CD4-positive, alpha-beta T cell treated with Interleukin-15 for 1 hour (primary cell): ENCODE measurements around the gene TLR9.

Experiments used
- DNase-seq: peaks from one replicate; pipeline ENCODE4 v3.0.0-alpha.2; 2020

The TLR9 gene

DNA sequence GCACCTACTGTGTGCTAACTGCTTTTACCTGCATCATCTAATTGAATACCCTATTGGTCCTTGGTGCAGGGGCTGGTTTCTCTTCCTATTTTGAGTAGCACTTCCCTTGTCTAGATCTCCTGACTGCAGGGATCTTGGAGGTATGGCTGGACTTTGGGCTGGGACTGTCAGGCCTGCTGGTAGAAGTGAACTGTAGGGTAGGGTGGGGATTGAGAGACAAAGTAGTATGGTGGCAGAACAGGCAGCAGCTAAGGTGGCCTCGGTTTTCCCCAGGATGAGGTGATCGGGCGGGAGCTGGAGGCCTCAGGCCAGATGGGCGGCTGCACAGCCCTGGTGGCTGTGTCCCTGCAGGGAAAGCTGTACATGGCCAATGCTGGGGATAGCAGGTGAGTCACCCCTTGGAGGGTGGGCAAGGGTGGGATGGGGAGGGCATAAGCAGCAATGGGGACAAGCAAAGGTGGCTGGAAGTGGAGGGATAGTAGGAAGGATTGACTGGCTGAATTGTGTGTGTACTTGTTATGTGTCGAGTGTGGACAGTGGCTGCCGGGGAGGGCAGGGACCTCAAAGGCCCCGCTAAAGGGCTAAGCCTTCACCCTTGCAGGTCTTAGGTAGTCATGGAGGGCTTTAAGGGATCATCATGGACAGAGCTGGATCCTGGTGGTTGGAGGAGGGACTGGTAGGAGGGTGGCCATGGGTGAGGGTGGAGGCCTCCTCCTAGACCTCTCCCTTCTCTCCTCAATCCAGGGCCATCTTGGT lies 22.1 kb upstream of the TLR9 start:
- no peak for DNase-seq

DNA sequence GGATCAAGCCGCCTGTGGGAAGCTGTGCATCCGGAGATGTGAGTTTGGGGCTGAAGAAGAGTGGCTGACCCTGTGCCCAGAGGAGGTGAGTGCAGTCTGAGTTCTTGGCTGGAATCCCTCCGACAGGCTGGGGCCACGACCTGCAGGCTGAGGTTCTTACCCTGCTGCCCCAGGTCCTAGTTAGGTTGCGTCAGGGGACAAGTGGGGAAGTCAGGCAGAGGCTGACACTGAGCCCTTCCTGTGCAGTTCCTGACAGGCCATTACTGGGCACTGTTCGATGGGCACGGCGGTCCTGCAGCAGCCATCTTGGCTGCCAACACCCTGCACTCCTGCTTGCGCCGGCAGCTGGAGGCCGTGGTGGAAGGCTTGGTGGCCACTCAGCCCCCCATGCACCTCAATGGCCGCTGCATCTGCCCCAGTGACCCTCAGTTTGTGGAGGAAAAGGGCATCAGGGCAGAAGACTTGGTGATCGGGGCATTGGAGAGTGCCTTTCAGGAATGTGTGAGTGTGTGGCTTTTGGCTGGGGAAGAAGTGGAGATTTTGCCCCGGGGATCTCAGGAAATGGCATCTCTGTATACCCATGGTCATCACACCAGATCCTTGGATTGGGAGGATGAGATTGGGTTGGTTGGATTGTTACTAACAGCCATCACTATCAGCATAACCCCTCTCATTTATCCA lies 21.4 kb upstream of the TLR9 start:
- DNase-seq: peak; percentile 45

DNA sequence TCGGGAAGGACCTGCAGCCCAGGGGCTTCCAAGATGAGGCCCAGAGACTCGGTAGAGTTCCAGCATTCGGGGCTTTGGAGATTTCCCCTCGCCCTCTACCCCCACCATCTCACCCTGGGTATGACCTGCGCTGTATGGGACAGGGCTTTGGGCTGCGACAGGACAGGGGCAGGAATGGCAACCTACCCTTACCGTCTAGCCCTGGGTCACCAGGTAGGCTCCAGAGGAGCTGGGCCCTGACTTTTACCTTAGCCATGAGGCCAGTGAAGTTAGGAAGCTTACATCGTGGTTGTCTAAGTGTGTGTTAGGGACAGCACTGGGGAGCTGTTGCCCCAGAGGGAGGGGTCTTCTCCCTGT lies 20.8 kb upstream of the TLR9 start:
- no peak for DNase-seq

DNA sequence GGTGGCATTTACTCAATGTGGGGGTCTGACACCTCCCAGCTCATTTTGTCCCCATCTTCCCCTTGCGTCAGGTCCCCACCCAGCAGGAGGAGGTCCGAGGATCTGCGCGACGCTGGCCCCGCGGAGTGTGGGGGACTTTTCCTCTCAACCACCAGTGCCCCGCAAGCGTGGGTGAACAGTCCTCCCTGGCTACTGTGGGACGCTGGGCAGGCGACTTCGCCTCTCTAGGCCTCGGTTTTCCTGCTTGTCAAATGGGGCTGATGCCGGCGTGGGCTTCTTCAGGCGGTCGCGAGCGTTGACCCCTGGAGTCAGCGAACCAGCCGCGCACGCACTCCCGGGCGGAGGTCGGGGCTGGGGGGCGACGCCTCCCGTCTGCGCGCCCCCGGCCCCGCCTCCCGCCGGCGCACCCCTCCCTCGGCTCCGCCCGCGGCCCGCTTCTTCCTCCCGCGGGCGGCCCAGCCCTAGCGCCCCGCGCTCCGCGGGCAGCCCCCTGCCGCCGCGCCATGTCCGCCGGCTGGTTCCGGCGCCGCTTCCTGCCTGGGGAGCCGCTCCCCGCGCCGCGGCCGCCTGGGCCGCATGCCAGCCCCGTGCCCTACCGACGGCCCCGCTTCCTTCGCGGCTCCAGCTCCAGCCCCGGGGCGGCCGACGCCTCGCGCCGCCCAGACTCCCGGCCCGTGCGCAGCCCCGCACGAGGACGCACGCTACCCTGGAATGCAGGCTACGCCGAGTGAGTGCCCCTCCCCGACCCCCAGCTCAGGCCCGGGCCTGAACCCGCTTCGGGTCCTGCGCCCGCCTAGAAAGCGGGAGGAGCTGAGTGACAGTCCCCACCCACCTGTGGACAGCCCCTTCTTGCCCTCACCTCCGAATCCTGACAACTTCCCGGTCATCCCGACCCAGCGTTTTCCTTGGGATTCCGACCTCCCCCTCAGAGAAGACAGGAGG lies 20.1 kb upstream of the TLR9 start, which contains the start of gene PPM1M:
Gene PPM1M, plus strand, starts transcription at position 438 of the 942 bp plus-strand sequence. Its CDS starts 66 bp downstream, at position 504.
- peak; percentile 65 for DNase-seq

DNA sequence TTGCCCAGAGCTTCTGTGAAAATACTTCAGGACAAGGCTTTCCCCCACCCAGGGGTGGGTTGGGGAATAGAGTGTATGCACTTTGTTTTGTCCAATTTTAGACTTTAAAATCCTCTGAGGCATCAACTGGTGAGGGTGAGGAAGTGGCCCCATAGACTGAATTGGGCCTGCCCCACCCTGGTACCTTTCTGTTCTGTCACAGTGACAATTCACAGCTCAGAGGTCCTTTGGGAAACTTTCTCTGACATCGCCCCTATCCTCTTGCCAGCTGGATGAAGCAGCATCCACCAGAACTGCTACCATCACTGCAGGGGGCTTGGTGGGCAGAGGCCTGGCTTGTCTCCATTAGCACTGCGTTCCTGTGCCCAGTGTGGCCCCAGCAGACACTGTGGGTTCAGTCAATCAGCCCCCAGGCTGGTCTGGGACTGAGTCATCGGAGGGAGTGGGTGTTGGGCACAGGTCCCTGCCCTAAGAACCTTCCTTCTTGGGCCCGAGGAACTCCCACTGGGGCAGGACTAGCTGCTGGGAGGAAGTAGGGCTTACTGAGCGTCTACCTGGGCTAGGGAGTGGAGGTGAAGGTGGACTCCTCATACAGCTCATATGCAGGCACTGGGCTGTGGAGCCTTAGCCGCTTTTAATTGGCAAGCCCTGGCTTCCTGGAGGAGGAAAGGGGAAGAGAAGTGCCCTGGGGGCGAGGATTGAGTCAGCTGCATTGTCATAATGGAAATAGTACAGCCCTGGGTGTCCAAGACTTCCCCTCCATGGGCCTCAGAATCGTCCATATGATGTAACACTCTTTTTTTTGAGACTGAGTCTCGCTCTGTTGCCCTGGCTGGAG lies 18.6 kb upstream of the TLR9 start:
- peak; percentile 67 for DNase-seq

DNA sequence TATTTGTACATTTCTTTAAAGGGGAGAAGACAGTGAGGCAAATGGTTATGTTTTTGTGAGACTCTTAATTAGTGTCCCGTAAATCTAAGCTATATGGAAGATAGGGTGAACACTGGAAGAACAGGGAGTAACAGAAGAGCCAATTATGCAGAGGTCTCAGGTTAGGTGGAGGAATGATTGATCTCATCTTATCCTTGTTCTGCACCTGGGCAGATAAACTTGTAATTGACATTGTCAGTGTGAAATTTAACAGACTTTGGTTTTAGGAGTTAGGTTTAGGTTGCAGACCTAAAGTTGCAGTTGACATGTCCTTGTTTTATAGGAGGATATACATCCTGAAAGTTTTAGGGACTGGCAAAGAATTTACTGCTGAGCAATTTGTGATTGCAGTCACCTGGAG lies 16.6 kb upstream of the TLR9 start:
- no peak for DNase-seq

DNA sequence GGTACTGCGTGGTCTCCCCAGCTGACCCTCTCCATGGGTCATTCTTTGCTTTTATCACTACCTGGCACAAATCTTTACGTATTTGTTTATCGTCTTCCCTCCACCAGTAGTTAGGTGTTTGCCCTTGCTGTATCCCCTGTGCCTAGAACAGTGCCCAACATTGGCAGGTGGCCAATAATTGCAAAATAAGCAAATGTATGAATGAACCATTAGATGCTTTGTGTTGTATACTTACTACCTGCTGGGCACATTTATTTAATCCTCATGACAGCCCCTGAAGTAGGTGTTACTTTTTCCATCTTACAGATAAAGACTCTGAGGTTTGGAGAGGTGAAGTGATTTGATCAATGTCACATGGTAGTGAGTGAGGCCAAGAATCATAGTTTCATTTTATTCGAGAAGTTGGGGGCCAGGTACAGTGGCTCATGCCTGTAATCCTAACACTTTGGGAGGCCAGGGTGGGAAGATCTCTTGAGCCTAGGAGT lies 15.5 kb upstream of the TLR9 start:
- DNase-seq: peak; percentile 1

DNA sequence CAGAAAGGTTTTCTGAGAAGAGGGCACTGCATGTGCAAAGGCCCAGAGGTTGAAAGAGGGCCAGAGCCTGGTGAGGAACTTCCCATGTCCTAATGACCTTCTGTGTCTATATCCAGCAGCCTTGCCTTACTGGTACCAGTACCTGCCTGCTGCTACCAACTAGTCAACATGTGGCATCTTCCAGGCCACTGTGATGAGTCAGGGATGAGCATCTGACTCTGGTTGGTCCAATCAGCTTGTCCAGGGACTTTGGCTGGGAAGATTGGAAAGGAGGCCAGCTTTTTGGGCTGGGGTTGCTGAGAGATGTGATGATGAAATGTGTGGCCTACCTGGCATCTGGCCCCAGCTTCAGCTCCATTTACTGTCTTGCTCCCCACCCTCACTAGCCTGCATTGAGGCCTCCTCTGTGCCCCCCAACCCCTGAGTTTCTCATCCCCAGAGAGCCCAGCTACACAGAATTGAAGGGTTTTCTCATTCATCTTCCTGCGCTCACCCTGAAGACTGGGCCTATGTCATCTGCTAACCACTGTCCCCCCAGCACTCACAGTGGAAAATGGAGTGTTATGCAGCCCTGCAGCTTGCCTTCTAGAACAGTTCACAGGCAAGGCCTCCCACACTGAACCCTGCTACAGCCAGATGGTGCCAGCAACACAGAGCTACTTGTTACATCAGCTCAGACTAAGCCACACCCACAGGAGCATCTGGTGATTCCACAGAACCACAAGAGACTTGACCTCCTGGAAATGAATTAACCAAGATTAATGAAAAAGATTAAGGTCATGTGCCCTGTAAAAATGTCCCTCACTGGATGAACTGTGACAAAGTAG lies 14.8 kb upstream of the TLR9 start:
- DNase-seq: peak; percentile 74

DNA sequence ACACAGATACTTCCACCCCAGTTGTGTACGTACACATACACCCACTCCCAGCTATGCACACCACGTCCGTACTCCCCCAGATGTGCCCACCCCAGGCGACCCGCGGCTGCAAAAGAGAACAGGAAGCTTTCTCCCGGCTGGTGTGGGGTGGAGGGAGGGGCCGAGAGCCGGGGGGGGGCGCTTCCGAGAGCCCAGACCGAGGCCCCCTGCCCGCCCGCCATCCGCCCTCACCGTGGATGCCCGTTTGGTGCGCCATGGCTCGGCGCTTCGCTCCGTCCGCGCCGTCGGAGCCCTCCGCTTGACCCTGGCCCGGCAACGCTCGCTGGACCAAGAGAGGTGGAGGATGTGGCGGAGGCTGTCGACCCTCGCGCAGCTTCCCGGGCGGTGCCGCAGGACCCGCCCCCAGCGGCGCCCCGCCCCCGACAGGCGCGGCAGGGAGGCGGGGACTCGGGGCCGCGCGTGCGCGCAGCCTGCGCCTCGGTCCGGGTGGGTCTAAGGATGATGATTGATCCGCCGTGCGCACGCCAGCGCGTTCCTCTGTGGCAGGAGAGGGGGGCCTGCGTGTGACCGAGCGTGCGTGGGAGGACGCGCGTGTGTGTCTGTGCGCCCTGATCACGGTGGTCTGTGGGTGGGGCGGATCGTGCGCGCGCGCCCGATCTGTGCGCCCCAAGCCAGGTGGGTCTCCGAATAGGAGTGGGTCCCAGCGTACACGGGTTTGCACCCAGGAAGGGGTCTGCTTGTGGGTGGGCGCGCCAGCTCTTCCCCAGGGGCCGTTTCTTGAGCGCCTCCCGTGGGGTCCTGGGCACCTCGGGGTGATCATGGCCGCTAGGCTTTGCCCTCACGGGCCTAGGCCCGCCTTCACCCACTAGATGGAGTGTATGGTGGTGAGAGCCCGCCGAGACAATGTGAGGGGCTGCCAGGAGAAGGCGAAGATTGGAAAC lies 13.6 kb upstream of the TLR9 start, which contains the start of gene TWF2:
Gene TWF2, minus strand, starts transcription at position 398 of the 941 bp plus-strand sequence. Its CDS starts 142 bp downstream, at position 256.
- peak; percentile 85 for DNase-seq

DNA sequence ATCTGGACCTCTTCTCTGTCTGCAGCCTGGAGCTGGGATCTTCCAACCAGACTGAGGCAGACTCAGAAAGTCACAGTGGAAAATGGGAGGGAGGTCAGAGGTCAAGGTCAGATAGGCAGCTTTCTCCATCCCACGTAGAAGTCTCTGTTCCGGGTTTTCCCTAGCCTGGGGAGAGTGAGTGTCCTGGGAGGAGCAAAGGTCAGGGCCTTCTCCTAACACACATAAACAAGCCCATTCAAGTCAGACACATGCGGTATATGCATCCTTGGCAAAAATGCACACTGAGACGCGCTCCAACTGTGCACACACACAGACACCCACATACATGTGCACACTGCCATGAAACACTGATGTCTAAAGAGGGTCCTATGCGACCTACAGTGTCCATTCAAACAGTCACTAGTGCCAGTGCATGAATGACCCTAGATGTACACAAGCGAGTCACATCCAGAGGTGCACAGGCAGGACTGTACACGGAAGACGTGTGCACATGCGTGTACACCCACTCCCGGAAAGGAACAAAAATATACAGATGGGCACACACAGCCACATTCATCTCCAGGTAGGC lies 12.8 kb upstream of the TLR9 start:
- peak; percentile 15 for DNase-seq

DNA sequence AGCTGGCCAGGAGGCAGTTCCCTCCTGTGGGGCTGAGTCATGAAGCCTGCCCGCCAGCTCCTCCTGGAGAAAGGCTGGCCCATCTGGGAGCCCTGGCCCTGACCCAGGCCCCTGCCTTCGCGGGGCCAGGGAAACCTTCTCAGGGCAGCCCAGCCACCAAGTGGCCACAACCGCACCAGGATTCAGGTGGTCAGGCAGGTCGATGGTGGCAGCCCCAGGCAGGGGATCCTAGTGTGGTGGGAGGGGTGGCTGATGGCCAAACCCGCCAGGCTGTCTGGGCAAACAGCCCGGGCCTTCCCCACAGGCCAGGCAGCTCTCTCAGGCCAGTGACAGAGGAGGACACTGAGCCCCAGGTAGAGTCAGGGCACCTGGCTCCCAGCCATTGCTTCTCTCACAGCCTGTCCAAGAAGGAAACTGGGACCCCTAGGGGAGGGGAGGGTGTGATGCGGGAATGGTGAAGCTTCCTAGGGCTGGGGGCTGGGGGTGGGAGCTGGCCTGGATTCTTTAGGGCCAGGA lies 12.3 kb upstream of the TLR9 start:
- peak; percentile 67 for DNase-seq

DNA sequence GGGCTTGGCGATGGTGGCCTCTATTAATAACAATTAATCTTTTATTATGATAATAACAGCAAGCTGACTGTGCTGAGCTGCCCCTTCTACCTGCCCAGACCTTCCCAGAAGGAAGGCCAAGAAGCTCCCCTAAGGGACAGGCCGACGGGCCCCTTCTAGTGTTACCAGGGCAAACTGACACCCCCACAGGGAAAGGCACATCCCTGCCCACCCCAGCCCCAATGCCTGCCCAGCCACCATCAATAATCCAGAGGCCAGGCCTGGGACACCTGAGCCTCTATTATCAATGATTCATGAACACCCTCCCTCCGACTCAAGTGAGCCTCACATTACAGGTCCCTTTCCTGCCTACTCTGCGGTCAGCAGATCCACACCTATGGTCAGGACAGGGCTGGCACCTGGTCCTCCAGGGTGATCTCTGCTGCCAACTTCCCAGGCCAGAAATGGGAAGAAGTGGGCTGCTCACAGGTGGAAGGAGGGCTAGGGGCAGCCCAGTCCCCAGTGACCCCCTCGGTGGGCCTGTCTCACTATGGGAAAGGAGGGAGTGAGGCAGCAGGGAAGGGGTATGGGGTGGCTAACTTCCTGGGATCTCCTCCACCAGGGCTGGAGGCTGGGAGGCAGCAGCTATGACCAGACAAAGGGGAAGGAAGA lies 11.7 kb upstream of the TLR9 start:
- DNase-seq: peak; percentile 10

DNA sequence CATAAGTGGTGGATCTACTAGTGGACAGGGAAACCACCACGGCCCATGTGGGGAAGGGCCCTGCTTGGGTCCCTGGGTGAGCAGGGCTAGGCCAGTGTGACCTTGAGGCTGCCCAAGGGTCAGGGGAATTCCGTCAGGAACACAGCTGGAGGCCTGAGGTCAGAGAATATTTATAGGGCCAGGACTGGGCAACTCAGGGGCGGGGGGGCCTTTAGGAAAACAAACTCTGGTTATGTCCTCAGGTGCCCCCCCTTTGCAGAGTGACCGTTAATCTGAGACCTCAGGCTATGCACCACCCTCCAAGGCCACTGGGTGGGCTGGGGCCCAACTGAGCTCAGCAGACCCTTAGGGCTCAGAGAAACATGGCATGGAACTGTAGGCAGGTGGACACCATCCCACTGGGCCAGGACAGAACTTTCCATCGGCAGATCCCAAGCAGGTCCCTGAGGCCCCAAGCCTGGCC lies 11.0 kb upstream of the TLR9 start:
- no peak for DNase-seq

DNA sequence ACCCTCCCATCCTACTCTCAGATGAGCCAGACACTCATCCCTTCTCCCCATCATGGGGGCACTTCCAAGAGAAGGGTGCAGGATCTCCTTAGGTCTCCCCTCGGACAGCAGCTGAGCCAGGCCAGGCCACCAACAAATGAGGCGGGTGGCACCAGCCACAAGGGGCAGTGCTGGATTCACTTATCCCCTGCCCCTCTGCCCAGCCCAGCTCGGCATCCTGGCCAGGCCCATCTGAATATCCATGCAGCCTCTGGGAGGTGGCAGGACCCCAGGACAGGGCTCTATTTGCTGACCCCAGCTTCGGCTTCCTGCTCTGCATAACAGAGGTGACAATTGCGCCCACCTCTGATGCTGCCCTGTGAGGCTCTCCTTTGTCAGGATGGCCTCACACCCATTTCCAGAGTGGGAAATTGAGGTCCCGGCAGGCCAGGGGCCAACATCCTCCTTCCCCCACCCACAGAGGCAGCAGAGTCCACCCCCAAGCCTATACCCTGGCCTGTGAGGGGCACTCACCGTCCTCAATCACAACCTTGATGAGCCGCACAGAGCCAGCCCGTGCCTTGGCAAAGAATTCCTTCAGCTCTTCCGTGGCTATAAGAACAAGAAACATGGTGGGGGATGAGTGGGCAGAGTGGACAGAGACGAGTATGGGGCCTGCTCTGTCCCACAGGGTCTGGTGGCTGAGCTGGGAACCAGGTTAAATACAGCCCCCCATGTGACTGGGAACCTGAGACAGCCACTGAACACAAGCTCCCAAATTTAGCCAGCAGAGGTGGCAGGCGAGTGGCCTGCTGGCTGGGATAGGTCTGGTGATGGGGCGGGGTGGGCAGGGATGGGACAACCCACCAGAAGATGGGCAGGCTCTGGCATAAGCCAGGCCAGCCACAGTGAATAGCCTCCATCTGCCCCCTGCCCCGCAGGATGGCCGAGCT lies 9.3 kb upstream of the TLR9 start:
- no peak for DNase-seq

DNA sequence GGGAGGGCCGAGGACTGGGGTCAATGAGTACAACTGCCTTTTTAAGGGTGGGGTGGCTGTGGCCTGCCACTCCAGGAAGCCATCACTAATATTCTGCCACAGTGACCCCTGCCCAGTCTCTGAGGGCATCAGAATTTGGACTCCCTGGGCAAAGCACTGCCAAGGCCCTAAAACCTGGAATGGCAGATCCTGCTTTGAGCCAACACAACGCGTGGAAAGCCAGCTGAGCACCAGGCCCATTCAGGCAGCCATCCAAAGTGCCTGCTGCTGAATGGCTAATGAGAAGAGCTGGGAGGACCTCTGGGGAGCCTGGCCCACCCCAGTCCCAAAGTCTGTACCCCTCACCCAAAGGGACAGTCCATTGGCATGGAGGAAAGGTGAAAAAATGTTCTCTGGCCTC lies 8.5 kb upstream of the TLR9 start:
- no peak for DNase-seq

DNA sequence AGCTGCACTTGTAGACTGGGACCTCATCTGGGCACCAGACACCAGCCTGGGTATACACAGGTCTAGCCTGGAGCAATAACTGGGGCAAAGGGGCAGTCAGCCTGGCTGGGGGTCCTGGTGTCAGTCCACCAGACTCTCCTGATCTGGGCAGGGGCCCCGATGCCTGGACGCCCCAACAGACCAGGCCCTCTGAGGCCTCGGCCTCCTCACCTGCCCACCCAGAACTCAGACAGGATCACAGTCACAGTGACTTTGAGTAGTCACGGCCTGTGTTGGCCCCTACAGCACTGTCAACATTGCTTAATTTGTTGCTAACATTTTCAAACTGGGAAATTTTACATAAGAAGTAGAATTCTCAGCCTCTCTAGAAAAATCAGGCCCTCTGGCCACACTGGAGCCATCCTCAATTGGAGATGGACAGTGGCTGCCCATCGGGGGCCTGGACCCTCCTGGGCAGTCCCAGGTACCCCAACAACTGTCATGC lies 7.7 kb upstream of the TLR9 start:
- DNase-seq: no peak
